ENCODE data around the gene CNTNAP2.

- no peak for TF ChIP-seq CTCF (IDR thresholded peaks at IDR 0.05)
- TF ChIP-seq EP300 (IDR thresholded peaks at IDR 0.05), result no peak
Measured at GRCh38 chr7:147509035-147509501, 1392.5 kb downstream of the CNTNAP2 start.

Data from stomach (tissue), 4 donors.